Measurements from ENCODE around the gene C1orf115.
A peak's percentile ranks its signal among the peaks of the same experiment; 100 is the strongest.
"Not testable (repeated sequence)": the region's sequence is repeated elsewhere in the genome, so short reads cannot be mapped to it uniquely, and the experiment has no call there.

The C1orf115 gene

DNA sequence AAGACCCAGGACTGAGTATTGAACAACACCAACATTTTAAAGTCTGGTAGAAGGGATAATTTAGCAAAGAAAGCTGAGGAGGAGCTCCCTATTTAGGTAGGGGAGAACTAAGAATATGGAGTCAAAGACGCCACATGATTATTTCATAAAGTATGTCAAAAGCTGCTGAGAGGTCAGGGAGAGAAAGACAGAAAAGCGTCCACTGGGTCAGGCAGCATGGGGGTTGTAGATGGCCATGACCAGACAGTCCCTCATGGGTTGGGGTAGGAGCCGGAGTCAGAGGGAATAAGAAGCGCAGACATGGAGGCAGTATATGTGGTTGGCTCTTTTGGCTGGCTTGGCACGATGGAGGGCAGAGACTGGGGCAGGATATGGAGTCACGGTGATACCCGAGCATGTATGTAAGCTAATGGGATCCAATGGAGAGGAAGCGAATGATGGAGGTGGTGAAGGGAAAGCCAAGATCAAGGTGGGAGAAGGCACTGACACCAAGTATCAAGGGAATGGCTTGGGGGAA is 4.8 kb downstream of the C1orf115 start:
- no peak for DNase-seq

DNA sequence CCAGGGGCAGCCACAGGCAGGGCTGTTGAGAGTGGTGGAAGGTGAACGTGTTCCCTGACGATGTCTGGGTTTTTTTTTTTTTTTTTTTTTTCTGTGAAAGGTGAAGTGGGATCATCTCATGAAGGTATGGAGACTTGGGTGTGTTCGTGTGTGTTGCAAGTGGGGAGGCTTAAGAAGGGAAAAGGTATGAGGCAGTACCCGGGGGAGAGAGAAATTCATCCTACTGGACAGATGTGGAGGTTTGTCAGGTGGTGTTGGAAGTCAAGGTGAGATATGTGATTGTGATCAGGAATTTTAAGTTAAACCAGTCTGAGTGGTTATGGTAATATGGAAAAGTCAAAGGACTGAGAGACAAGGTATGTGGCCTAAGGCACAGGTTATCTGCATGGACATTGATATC is 5.3 kb downstream of the C1orf115 start:
- no peak for DNase-seq

DNA sequence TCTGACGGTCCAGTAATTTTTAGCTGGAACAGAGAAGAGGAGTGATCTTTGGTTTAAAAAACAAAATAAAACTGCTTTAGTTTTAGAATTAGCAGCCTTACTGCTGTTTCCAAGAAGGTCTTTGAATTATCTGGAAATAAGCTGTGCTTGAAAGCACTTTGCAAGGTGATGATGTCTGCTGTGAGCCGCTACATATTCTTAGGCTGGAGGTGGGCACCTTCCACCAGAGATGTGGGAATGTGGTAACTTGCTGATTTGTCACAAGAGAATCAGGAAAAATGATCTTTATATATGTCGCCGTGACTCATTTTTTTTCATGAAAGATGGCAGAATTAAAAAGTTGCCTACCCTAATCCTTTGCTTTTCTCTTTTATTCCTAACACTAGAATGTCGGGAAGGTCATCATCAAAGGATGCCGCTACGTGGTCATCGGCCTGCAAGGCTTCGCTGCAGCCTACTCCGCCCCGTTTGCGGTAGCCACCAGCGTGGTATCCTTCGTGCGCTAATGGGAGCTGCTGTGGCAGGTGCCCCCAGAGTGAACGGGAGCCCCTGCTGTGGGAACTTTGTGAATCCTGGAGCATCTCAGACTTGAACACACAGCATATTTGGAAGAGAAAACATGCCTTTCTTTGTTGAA is 6.2 kb downstream of the C1orf115 start:
- DNase-seq, result no peak

DNA sequence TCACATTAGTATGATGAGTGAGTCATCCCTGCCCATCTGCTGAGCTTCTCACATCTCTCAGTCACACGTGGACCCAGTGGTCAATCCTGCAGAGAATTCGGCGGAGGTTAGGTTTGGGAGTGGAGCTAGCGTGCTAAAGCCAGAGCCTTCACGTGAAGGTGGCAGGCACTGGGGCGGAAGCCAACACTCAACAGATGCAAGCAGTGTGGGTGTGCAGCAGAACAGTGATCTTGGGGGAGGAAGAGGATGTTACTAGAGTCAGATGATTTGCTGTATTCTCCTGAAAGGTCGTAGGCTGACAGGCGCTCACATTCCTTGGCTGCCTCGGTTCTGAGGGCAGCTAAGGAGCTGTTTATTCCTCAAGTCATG is 6.7 kb downstream of the C1orf115 start:
- DNase-seq, result no peak

DNA sequence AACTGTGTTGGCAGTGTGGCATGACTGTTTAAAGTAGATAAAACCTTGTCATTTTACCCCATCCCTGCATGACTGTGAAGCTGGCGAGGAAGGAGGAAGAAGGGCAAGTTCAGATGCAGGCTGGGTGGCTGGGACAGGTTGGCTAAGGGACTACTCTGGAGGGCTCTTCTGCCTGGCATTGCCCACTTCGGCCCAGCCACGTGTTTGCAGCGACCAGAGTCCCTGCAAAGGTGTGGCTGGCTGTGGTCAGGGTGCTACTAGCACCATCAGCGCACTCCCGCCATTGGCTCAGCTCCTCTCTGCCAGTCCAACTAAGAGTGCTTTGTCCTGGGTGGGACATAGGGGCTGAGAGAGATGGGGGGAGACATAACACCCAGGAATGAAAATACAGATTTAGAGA is 7.2 kb downstream of the C1orf115 start:
- DNase-seq, result no peak

DNA sequence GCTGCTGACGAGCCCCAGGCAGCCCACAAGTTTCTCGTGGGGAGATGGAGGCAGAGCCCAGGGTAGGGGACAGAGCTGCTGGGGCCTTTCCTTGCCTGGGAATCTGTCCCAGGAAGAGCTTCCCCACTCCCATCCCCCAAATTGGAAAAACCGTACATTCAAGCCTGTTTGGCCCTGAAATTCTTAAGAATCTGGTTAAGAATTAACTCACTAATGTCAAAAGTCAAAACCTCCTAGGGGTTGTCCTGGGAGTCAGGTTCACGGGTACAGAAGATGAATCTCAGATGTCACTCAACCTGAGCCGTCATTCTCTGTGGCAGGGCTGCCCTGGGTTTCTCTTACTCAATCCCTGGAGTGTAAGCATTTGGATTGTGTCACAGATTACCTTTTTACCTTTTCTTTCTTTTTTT is 8.4 kb downstream of the C1orf115 start:
- no peak for DNase-seq

DNA sequence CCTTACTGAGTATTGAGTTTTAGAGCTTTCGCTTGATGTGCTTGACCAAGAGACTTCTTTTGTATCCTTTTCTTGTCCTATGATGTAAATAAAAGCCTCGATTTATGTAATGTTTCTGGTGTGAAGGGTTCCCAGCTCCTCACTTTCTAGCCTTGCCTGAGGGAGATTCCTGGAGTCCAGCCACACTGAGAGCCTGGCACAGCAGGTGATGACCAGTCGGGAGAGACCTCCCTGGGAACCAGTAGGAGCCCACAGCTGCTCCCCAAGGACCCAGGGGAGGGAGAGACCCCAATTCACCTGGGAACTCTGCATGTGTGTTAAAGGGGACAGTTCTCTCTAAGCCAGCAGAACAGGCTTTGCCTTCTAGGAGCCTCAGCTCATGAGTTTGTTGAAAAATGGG is 8.9 kb downstream of the C1orf115 start:
- DNase-seq, result no peak

DNA sequence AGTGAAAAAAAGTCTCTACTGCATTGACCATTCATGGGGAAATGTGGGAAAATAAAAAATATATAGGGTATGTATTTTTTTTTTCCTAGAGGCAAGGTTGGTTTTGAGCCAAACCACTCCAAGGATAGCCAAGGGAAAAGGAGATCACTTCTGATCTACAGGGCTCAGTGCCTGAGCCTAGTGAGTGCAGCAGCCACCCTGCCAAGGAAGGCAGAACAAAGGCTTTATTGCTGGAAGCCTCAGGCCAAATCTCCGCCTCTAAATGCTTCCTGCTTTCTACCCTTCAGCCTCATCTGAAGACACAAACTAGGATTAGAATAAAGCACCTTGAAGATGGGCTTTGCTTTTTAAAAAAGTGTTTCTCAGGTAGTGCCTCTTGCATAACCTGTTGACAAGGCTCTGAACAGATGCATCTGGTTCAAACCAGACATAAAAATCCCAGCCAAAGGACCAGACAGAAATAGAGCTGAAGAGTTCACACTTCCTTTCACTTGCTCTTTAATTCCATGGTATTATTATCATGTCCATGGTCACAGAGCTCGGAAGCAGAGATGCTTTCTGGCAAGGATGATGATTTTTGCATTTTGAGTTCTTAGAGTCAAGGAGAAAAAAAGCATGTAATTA is 10.5 kb downstream of the C1orf115 start:
- no peak for DNase-seq

DNA sequence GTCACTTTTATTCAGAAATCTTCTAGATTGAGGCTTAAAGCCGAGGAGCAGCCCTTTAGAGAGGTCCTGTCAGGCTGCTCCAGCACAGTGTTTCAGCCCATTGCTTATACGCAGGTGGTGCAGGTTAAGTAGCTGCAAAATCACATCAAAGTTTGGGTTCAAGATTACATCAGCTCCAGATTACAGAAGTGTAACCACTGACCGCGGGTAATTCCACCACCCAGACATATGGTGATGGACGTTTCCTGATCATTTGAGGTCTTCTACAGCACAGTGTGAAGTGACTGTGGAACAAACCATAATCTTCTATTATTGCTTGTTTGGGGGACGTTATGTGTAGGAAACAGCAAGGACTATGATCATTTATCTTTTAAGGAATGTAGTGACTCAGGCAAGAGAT is 11.8 kb downstream of the C1orf115 start:
- no peak for DNase-seq

DNA sequence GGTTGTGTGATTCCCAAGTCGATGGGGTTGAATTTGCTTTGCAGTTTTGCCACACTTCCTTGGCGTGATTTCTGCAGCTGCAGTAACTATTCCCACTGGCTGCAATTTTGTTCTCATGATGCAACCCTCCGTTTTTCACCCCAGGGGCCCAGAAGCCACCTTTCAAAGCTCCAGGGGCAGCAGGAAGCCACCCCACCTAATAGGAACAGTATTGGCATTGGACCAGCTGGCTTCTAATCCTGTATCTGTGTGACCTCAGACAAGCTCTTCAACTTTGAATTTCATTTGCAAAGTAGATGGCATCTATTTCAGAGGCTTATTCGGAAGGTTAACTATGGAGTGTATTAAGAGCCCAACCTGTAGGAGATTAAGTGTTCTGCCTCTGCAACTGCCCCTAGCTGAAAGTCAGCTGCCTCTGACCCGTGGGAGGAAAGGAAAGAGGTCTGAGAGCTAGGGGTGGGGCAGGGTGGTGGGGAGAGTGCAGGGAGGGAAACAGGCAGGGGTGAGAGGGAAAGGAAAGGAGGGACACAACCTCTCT is 12.6 kb downstream of the C1orf115 start:
- DNase-seq, result no peak

DNA sequence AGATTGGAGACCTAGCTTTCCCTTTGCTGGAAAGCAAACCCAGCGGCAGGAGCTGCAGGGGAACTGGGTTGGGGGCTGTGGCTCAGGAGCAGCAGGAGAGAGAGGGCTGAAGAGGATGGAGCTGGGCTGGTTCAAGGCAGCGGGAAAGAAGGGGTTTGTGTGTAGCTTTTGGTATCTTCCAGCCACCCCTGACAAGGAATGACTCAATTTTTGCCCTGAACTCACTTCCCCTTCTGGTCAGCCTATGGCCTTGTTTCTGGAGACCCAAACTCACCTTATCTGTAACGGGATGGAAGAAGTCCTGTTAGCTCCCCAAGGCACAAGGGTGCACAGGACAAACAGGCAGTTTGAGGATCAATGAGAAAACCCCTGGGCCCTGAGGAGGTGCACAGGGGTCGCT is 13.1 kb downstream of the C1orf115 start:
- DNase-seq, result no peak

DNA sequence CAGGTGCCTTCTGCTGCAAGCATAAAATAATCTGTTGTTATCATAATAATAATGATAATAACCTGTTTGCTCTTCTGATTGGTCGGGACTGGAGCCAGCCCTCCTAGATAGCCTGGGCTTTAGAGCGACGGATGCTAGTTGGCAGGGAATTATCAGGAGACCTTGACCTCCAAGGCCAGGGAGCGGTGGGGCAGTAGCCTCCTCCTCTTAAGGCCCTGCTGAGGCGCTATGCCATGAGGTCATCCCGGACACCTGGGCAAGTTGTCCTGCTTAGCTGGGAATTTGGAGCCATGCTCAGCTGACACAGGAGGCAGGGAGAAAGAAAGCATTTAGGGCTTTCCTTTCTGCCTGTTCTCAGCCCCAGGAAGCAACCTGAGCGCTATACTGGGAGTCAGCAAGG is 15.6 kb downstream of the C1orf115 start:
- no peak for DNase-seq

DNA sequence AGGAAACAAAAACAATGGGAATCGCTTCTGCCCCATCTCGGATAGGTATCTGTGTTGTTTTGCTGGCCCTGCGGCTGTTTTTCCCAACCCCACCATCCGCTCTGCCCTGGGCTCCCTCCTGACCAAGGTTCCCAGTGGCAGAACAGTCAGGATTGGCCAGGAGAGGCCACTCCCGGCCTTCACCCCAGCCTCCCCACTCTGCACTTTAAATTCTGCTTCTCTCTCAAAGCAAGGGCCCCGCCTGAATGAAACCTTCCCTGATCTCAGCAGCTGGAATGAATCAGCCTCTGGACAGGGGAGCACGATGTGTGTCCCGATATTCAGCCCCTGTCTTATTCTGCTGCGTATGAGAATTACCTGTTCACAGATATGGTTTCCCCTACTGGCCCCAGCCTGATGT is 16.3 kb downstream of the C1orf115 start:
- DNase-seq, result no peak

DNA sequence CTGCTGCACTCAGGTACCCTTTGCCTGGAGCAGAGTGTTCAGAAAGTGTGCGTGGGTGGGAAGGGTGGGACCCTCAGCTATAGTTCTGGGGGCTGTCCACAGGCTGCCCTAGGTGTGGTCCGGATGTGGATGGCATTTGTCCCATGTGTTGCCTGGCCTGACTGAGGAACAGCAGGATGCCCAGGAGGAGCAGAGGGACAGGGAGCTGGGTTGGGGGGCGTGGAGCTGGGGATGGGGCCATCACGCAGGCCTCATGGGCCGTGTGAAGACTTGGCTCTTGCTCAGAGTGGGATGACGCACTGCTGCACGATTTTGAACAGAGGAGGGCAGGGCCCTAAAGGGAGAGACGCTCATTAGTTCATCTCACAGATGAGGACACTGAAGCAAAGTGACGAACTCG is 17.0 kb downstream of the C1orf115 start:
- DNase-seq, result no peak

DNA sequence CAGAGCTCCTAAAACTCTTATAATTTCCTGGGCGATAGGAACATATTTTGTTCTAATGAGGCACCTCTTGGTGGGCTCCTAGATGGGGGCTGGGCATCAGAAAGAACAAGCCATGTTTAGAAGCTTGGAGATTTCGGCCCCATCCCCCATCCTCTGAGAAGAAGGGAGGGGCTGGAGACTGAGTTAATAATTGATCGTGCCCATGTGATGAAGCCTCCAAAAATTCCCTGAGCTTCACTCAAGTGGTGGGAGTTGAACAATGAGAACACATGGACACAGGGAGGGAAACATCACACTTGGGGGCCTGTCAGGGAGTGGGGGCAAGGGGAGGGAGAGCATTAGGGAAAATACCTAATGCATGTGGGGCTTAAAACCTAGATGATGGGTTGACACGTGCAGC is 18.1 kb downstream of the C1orf115 start:
- DNase-seq, result no peak

DNA sequence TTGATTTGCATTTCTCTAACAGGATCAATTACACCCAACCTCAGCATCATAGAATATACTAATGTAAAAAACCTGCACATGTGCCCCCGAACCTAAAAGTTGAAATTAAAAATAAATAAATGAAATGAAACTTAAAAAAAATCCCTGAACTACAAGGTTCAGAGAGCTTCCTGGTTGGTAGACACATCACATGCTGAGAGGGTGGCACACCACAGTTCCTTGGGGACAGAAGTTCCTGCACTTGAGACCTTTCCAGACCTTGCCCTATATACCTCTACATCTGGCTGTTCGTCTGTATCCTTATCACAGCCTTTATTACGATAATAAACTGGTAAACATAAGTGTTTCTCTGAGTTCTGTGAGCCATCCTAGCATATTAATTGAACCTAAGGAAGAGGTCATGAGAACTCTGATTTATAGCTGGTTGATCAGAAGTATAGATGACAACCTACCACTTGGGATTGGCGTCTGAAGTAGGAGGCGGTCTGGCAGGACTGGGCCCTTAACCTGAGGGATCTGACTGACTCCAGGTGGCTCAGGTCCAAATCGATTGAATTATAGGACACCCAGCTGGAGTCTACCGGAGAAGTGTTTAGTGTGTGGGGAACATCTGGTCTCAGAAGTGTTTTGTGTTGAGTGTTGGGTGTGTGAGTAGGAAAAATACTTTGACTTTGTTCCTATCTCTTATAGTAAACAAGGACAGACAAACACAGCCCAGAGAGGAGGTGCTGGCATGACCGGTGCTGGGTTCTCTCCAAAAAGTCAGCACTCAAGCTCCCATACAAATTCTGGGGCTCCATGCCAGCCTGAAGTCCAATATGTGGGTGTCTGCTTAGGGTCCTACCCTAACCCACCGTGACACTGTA is 19.0 kb downstream of the C1orf115 start:
- DNase-seq, result peak; percentile 45

DNA sequence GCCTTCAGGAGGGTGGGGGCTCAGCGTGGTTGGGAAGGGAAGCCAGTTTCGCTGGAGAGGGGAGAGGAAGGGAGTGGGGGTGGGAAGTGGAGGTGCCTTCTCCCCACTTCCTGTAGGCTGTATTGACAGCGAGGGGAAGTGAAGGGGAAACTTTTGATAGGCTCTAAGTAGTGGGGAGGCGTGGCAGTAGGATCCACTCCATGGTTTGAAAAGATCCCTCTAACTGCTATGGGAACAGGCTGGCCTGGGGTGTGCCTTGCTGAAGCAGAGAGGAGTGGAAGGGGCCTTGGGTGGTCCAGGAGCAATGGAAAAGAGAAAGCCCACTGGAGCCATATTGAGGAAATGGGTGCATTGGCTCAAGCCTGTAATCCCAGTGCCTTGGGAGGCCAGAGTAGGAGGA is 20.2 kb downstream of the C1orf115 start:
- no peak for DNase-seq

DNA sequence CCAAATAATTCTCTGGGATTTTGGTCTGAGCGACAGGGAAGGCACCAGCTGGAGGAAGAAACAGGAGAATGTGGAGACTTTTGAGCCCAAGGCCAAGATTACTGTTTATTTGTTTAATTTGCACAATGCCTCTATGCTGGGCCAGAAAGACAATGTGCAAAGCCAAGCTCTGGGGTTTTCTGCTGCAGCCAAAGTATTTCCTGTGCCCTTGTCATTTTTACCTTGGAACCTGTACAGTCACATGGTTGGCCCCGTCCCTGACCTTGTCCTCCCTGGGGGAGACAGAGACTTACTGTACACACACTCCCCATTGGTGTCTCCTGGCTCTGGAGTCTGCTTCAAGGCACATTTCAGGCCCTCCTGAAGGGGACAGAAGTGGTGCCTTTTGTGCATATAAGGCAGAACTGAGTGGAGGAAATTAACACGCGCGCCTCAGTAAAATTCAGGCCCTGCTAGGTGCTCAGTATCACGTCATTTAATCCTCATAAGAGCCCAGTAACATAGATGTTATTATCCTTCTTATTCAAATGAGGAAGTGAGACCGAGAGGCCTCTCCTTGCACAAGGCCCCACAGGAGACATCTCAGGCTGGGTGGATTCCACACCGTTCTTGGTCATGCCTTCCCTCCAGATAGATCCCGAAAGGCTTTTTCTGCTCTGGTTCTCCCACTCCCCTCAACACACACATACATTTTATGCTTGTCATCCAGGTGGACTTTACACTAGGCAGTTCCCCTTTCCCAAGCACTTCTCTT is 21.1 kb downstream of the C1orf115 start:
- no peak for DNase-seq

DNA sequence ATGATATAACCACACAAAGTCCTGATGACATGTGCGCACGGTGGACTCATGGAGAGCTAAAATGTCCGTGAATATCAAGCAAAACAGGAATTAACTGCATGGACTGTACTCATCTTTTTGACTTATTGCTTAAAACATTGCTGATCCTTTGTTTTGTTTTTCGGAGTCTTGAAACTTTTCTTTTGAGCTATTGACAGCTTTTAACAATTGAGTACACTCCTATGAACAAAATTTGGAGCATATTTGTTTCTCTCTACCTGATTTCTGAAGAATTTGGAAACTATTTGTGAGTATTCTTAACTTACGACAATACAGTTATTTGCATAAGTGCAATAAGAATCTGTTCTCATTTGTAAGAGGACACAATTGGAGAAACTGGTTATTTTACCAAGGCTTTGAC is 25.8 kb downstream of the C1orf115 start:
- DNase-seq, result not testable (repeated sequence)

DNA sequence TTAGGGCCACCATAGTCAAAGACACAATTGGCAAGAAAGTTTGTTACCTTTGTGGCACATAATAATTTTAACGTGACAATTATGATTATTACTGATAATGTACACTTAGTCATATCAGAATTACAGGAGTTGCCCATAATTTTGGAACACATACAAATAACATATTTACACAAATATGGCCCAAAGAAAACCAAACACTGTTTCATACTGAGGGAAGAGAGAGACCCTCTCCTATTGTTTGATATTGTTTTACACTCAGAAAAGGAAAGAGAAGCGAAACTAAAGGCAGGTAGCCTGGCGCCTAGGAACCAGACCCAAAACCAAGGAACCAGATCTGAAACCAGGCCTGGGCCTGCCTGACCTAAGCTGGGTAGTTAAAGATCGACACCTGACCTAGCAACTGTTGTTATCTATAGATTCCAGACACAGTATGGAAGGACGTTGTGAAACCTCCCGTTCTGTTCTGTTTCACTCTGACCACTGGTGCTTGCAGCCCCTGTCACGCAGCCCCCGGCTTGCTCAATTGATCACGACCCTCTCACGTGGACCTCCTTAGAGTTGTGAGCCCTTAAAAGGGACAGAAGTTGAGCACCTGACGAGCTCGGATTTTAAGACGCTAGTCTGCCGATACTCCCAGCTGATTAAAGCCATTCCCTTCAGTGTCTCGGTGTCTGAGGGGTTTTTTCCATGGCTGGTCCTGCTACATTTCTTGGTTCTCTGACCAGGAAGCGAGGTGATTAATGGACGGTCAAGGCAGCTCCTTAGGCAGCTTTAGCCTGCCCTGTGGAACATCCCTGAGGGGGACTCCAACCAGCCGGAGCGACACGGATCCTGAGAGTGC is 27.9 kb downstream of the C1orf115 start:
- DNase-seq, result no peak

DNA sequence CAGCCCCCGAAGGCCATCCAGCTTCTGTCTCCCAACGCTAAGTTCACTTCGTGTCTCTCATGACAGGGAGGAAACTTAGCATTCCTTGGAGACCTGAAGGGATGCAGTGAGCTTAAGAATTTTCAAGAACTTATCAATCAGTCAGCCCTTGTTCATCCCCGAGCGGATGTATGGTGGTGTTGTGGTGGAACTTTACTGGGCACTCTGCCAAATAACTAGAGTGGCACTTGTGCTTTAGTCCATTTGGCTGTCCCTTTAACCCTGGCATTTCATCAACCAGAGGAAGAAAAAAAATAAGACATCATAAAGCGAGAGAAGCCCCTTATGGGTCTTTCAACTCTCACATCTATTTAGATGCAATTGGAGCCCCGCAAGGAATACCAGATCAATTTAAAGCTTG is 31.1 kb downstream of the C1orf115 start:
- DNase-seq, result peak; percentile 74

DNA sequence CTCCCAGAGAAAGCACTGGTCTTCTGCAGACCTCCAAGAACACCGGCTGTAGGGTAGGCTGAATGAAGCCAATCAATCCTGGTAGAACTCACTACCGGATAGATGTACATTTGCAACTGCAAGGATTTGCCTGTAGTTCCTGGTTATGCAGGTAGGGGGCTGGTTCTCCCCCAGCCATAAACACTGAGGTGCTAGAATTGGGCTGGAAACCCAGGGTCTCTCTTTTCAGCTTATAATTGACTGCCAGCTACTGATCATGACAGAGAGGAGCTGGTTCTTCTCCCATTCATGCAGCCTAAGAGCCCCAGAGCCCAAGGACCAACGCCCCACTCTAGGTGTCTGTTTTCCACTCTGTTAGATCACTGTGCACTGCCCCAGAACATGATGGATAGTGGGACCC is 36.5 kb downstream of the C1orf115 start:
- no peak for DNase-seq

Measured in NCI-H510A treated with DMSO at 0.1 percent for 48 hours (cell line).